OCI-LY7 (cell line): ENCODE measurements around the gene CNN1. TPM values are rescaled to one million over a fixed set of nuclear protein-coding genes. Genes with fewer than 3 reads are reported as not detected.
A peak's percentile ranks its signal among the peaks of the same experiment; 100 is the strongest.

Experiments
- BruUV-seq: library from RNA; stranded (reverse); fragments of 400-500 nt; replicated peaks from 2 replicates; lab custom pipeline; 2021; lab: Mats Ljungman, UMichigan
- CTCF ChIA-PET: fragments of 300-600 bp; sonication (Branson Sonifier 250); formaldehyde crosslinking; loops from one replicate; lab custom pipeline; 2022; ENCODE audit warnings: antibody characterized with exemption; ENCODE audit not compliant: unreplicated experiment; lab: Charles Lee
- POLR2A ChIA-PET: fragments of 300-600 bp; sonication (Branson Sonifier 250); formaldehyde crosslinking; loops from one replicate; lab custom pipeline; 2022; ENCODE audit warnings: antibody characterized with exemption; lab: Charles Lee
- DNase-seq: peaks from one replicate; pipeline ENCODE4 v3.0.0-alpha.2; 2015; ENCODE audit warnings: low spot score
- H2AFZ ChIP-seq: fragments of 200-600 bp; sonication (generic), shearing (Covaris generic); 2 replicates; pipeline ENCODE4 v1.6.1; 2014; ENCODE audit warnings: mild to moderate bottlenecking, antibody characterized with exemption, low read length, moderate library complexity
- H3K27ac ChIP-seq: fragments of 200-600 bp; sonication (generic); 2 replicates; pipeline ENCODE4 v1.5.1; 2014; ENCODE audit warnings: mixed run types, low read depth, mild to moderate bottlenecking, moderate library complexity, low read length, inconsistent platforms; ENCODE audit not compliant: poor library complexity, severe bottlenecking
- H3K36me3 ChIP-seq: fragments of 200-600 bp; sonication (generic); 2 replicates; pipeline ENCODE4 v1.6.1; 2014; ENCODE audit warnings: mild to moderate bottlenecking, antibody characterized with exemption, low read length, moderate library complexity, mixed read lengths; ENCODE audit not compliant: insufficient read depth
- H3K4me1 ChIP-seq: fragments of 200-600 bp; sonication (generic); 2 replicates; pipeline ENCODE4 v1.5.1; 2014; ENCODE audit warnings: mild to moderate bottlenecking, low read length; ENCODE audit not compliant: insufficient read depth, poor library complexity, severe bottlenecking
- H3K4me2 ChIP-seq: fragments of 200-600 bp; sonication (generic); 2 replicates; pipeline ENCODE4 v1.6.1; 2014; ENCODE audit warnings: mild to moderate bottlenecking, low read length
- H3K4me3 ChIP-seq: fragments of 200-600 bp; sonication (generic); 2 replicates; pipeline ENCODE4 v1.5.1; 2014; ENCODE audit warnings: mild to moderate bottlenecking, low read depth, low read length; ENCODE audit not compliant: poor library complexity, severe bottlenecking
- H3K79me2 ChIP-seq: fragments of 200-600 bp; sonication (generic); 2 replicates; pipeline ENCODE4 v1.6.1; 2016; ENCODE audit warnings: low read depth, mild to moderate bottlenecking, low read length, moderate library complexity, mixed read lengths; ENCODE audit not compliant: insufficient read depth
- H3K9me2 ChIP-seq: fragments of 200-600 bp; sonication (generic); 2 replicates; pipeline ENCODE4 v1.6.1; 2016; ENCODE audit warnings: mild to moderate bottlenecking, low read length, mixed read lengths; ENCODE audit not compliant: insufficient read depth
- H3K9me3 ChIP-seq: fragments of 200-600 bp; sonication (generic); 2 replicates; pipeline ENCODE4 v1.6.1; 2014; ENCODE audit warnings: mild to moderate bottlenecking, mixed run types, low read length, mixed read lengths
- H4K20me1 ChIP-seq: fragments of 200-600 bp; sonication (generic); 2 replicates; pipeline ENCODE4 v1.6.1; 2014; ENCODE audit warnings: mild to moderate bottlenecking, antibody characterized with exemption, low read length, moderate library complexity, mixed read lengths; ENCODE audit not compliant: insufficient read depth
- EZH2phosphoT487 ChIP-seq: fragments of 200-600 bp; sonication (generic); IDR thresholded peaks from 2 replicates; pipeline ENCODE4 v1.6.1; 2018; ENCODE audit warnings: low read depth, borderline replicate concordance, mild to moderate bottlenecking, mixed run types, antibody characterized with exemption, low read length, moderate library complexity, mixed read lengths
- intact Hi-C: fragments of 100-400 bp; cut with micrococcal nuclease; formaldehyde crosslinking; loops from one replicate; pipeline ENCODE4 v1.10.0; 2022; ENCODE audit not compliant: unreplicated experiment
- total RNA-seq, 2 experiments: library from RNA; depleted of rRNA in 1 of 2; stranded (reverse); fragments of >200 nt in 1 of 2; shearing (Covaris generic) in 1 of 2; gene quantifications; 2 replicates each; pipeline ENCODE4 v1.2.3, GENCODE V29; 2014 to 2022
- TF ChIP-seq, protein P1 (sequence below): fragments of 200-600 bp; sonication (generic); conservative IDR thresholded peaks from 2 replicates; pipeline ENCODE4 v1.5.1; 2014; ENCODE audit warnings: mild to moderate bottlenecking, antibody characterized with exemption, low read length, moderate library complexity, mixed read lengths

CNN1 gene
- total RNA-seq, 2 experiments from 2014 or later: not detected

DNA sequence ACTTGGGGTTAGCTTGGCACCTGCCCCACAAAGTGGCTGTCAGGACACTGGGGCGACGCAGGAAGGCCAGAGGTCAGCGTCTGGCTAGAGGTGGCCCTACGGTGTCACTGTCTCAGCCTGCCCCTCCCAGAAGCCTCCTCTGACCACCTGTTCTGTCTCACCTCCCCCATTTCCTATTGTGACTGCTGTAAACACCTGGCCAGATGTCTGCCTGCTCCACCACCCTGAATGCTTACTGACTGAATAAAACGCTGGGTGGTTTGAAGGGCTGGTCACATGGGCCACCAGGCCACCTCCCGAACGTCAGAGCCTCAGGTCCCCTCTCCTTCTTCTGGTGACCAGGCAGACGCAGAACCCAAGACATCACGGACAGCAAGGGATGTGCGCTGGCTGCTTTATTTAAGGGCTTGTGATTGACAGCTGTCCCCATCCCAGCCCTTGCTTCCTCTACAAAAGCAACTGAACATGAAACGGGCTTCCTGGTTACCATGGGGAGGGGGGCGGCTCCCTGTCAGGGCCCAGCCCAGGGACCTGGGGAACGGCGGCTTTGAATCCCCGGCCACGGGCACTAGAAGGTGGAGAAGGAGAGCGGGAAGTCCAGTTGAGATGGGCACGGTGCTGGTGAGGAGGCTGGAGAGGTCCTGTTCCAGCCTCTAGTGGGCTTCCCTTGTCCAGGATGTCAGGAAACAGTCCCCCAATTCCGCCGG is 14.2 kb downstream of the CNN1 start:
- H3K9me3 ChIP-seq: no peaks in the 10 kb centered on the region
- peak overlapping the region; percentile 38 for H3K4me3 ChIP-seq
- peak; percentile 81 for DNase-seq
- POLR2A ChIA-PET: no interaction called here
- peaks cover 51% of the 10 kb centered on the region for H3K36me3 ChIP-seq
- peak overlapping the region; percentile 67 for H3K27ac ChIP-seq
- TF ChIP-seq EZH2phosphoT487: no peak
- TF ChIP-seq, protein P1, sequence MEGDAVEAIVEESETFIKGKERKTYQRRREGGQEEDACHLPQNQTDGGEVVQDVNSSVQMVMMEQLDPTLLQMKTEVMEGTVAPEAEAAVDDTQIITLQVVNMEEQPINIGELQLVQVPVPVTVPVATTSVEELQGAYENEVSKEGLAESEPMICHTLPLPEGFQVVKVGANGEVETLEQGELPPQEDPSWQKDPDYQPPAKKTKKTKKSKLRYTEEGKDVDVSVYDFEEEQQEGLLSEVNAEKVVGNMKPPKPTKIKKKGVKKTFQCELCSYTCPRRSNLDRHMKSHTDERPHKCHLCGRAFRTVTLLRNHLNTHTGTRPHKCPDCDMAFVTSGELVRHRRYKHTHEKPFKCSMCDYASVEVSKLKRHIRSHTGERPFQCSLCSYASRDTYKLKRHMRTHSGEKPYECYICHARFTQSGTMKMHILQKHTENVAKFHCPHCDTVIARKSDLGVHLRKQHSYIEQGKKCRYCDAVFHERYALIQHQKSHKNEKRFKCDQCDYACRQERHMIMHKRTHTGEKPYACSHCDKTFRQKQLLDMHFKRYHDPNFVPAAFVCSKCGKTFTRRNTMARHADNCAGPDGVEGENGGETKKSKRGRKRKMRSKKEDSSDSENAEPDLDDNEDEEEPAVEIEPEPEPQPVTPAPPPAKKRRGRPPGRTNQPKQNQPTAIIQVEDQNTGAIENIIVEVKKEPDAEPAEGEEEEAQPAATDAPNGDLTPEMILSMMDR: 0 out of 2 replicates have a peak, but pooled peaks have one; percentile 17
- no TSS peak for BruUV-seq
- H3K4me2 ChIP-seq: peak overlapping the region; percentile 69
- intact Hi-C loops: loop anchor here (5.0 kb wide), 1 partner anchor 34 kb away; no protein-coding TSS in a partner anchor
- H2AFZ ChIP-seq: no peak overlapping the region
- no peaks in the 10 kb centered on the region for H3K9me2 ChIP-seq
- H4K20me1 ChIP-seq: no peaks in the 10 kb centered on the region
- peaks cover 19% of the 10 kb centered on the region for H3K79me2 ChIP-seq
- CTCF ChIA-PET: no interaction called here
- H3K4me1 ChIP-seq: peaks cover 41% of the 10 kb centered on the region

DNA sequence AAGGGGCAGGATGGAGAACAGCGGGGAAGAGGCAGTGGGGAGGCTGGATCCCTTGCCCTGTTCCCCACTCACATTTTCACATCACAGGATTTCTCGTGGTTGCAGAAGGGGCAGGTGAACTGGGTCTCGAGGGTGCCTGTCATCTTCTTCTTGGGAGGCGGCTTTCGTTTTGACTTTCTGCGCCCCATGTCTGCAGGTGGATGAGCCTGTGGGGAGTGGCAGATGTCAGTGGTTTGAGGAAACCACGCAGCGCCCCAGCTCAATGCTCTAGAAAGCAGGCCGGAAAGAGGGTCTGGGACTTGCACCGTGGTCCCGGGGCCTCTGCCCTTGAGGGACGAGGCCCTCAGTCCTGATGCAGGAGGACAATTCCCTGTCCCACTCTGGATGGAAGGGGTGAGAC is 15.5 kb downstream of the CNN1 start:
- peaks cover 10% of the 10 kb centered on the region; the same call in 1 of the 2 replicates for H4K20me1 ChIP-seq
- no TSS peak for BruUV-seq
- peak; percentile 63 for DNase-seq
- H3K9me3 ChIP-seq: no peaks in the 10 kb centered on the region
- H3K4me3 ChIP-seq: no peak overlapping the region
- peak overlapping the region; percentile 69 for H3K4me2 ChIP-seq
- H2AFZ ChIP-seq: no peak overlapping the region
- peaks cover 51% of the 10 kb centered on the region for H3K36me3 ChIP-seq
- H3K9me2 ChIP-seq: no peaks in the 10 kb centered on the region
- H3K79me2 ChIP-seq: peaks cover 31% of the 10 kb centered on the region
- peak overlapping the region; percentile 67 for H3K27ac ChIP-seq
- no peak for TF ChIP-seq EZH2phosphoT487
- TF ChIP-seq, protein P1: no peak
- intact Hi-C loops: loop anchor here (5.0 kb wide), 1 partner anchor 33 kb away; no protein-coding TSS in a partner anchor
- POLR2A ChIA-PET: interaction anchor here (0.7 kb wide), 1 partner anchor 61 kb away, joined by 5 read pairs; no protein-coding TSS in a partner anchor
- CTCF ChIA-PET: no interaction called here
- peaks cover 48% of the 10 kb centered on the region for H3K4me1 ChIP-seq

DNA sequence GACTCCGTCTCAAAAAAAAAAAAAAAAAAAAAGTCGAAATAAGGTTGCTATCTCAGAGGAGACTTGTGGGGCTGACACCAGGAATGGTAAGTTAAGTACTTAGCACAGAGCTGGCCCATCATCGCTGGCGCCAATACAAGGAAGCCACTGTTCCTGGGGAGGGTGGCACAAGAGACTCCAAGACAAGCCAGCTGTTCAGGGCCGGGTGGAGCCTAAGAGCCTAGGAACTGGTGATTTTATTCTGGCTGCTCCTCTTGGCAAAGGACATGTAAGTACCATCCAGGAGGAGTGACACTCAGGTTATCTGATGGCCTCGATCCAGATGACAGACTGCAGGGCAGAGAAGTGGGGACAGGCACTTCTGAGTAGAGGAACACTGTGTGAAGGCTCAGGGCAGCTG is 16.6 kb downstream of the CNN1 start:
- Histone ChIP-seq H3K36me3 (peaks cover 51% of the 10 kb centered on the region), H3K9me2 (no peaks in the 10 kb centered on the region)

More for the DNA sequence above, 16.6 kb downstream of the CNN1 start:
- peaks cover 10% of the 10 kb centered on the region; the same call in 1 of the 2 replicates for H4K20me1 ChIP-seq
- H3K4me3 ChIP-seq: no peak overlapping the region
- peaks cover 41% of the 10 kb centered on the region for H3K79me2 ChIP-seq
- no peaks in the 10 kb centered on the region for H3K9me3 ChIP-seq
- H3K27ac ChIP-seq: no peak overlapping the region
- POLR2A ChIA-PET: no interaction called here
- intact Hi-C loops: no loop called here
- CTCF ChIA-PET: no interaction called here
- no TSS peak for BruUV-seq
- no peak for TF ChIP-seq EZH2phosphoT487
- TF ChIP-seq, protein P1: no peak
- H3K4me1 ChIP-seq: peaks cover 50% of the 10 kb centered on the region
- no peak overlapping the region for H3K4me2 ChIP-seq
- no peak overlapping the region for H2AFZ ChIP-seq
- no peak for DNase-seq
